Measurements from ENCODE around the gene SYNE1.

DNA sequence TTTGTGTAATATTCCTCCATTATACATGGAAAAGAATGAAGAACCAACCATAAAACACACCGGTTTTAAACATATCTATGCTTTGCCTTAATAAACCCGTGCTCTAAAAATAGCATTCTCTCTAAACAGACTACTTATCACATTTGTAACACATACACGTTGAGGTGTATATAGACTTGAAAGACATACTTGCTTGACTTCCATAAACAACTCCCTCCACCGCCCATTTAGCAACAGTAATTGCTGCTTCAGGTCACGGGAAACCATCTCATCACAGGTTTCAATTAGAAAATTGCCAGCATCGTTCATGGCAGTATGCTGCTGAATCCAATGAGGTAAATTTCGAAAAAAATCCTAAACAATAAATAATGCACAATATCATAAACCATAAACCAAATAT lies 174.0 kb downstream of the SYNE1 start:
- TF ChIP-seq, protein P1, sequence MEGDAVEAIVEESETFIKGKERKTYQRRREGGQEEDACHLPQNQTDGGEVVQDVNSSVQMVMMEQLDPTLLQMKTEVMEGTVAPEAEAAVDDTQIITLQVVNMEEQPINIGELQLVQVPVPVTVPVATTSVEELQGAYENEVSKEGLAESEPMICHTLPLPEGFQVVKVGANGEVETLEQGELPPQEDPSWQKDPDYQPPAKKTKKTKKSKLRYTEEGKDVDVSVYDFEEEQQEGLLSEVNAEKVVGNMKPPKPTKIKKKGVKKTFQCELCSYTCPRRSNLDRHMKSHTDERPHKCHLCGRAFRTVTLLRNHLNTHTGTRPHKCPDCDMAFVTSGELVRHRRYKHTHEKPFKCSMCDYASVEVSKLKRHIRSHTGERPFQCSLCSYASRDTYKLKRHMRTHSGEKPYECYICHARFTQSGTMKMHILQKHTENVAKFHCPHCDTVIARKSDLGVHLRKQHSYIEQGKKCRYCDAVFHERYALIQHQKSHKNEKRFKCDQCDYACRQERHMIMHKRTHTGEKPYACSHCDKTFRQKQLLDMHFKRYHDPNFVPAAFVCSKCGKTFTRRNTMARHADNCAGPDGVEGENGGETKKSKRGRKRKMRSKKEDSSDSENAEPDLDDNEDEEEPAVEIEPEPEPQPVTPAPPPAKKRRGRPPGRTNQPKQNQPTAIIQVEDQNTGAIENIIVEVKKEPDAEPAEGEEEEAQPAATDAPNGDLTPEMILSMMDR (IDR thresholded peaks at IDR 0.05): no peak
- TF ChIP-seq POLR2A (IDR thresholded peaks at IDR 0.05): no peak

All from ovary (tissue), 3 donors.